Astrocyte of the spinal cord (primary cell): ENCODE results near the gene SLC38A3.

Source experiments
- DNase-seq: peaks from one replicate; pipeline ENCODE4 v3.0.0; 2011; ENCODE audit warnings: low read depth, low spot score
- H3K4me3 ChIP-seq: 2 replicates; pipeline ENCODE4 v1.5.1; 2011; ENCODE audit warnings: low read depth, mild to moderate bottlenecking, low read length, moderate library complexity
- CTCF ChIP-seq: IDR thresholded peaks from 2 replicates; pipeline ENCODE4 v1.5.1; 2012; ENCODE audit warnings: low read depth, mild to moderate bottlenecking, low read length, inconsistent platforms
- in situ Hi-C: cut with HindIII; loops from 2 replicates; pipeline ENCODE4 v1.10.0; 2017; ENCODE audit warnings: low sequenced_read_pairs

The SLC38A3 gene

GRCh38 chr3:50229490-50229889 is 24.4 kb downstream of the SLC38A3 start:
- in situ Hi-C loops, result no loop called here
- no peak for DNase-seq
- no peak overlapping the region for H3K4me3 ChIP-seq
- TF ChIP-seq CTCF, result no peak

GRCh38 chr3:50230104-50230793 is 25.2 kb downstream of the SLC38A3 start:
- in situ Hi-C loops, result no loop called here
- no peak overlapping the region for H3K4me3 ChIP-seq
- DNase-seq, result no peak
- no peak for TF ChIP-seq CTCF

- DNase-seq, result no peak
- TF ChIP-seq CTCF, result no peak
- in situ Hi-C loops, result no loop called here
- no peak overlapping the region for H3K4me3 ChIP-seq
These were observed 25.7 kb downstream of the SLC38A3 start for GRCh38 chr3:50230794-50231125.

DNA sequence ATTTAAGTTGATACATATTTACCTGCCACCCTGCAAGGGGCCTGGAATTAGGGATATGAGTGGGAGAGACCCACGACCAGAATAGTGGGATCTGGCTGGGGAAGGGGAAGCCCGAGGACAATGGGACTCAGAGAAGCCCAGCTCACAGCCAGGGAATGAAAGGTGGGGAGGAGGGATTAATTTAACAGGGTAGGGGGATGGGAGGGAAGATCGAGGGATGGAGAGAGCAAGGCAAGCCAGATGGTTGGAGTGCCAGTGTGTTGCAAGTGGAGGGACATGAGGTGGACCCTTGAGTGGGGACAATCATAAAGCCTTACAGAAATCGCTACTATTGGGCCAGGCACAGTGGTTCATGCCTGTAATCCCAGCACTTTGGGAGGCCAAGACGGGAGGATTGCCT is 26.5 kb downstream of the SLC38A3 start:
- TF ChIP-seq CTCF, result no peak
- in situ Hi-C loops, result no loop called here
- DNase-seq, result no peak

GRCh38 chr3:50232303-50232702 is 27.2 kb downstream of the SLC38A3 start:
- DNase-seq, result no peak
- no peak for TF ChIP-seq CTCF
- in situ Hi-C loops, result no loop called here
- no peak overlapping the region for H3K4me3 ChIP-seq

More for the DNA sequence above, 26.5 kb downstream of the SLC38A3 start:
- H3K4me3 ChIP-seq, result no peak overlapping the region

DNA sequence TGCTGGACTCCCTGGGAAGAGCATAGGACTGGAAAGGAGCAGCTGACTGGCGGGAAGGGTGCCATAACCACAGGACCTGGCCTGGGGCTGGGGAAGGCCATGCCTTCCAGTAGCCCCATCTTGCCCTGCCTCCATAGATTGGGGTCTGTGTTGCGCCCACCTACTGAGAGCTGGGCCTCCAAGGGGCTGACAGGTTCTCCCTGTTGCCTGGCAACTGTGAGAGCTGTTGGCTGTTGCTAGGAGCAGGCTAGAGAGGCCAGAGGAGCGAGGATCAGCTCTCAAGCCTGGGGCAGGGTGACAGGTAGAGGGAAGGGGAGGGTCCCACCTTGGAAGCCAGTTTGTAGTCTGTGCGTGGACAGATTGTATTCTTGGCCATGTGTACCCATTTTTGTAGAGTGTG is 28.1 kb downstream of the SLC38A3 start:
- no peak overlapping the region for H3K4me3 ChIP-seq
- no peak for DNase-seq
- no peak for TF ChIP-seq CTCF
- in situ Hi-C loops, result no loop called here
